ENCODE results near the gene PLEKHM2. TPM values are rescaled to one million over a fixed set of nuclear protein-coding genes. Genes with fewer than 3 reads are reported as not detected.
A peak's percentile ranks its signal among the peaks of the same experiment; 100 is the strongest.

Gene PLEKHM2
- total and polyA plus RNA-seq, 5 donors from 2014 or later, result 3.2 to 71.8 (median 4.2) TPM

GRCh38 chr1:15738416-15739113 is 54.4 kb downstream of the PLEKHM2 start:
- H3K27ac Mint-ChIP-seq, result peak overlapping the region in 2 of 3 donors; percentile 68 to 81
- Histone ChIP-seq H3K9me3 (ENCODE audit: control insufficient read depth in 2 of 2, low read length in 2 of 2) (no peaks in the 10 kb centered on the region), H3K36me3 (ENCODE audit: control insufficient read depth, insufficient read depth, low read length) (no peaks in the 10 kb centered on the region), H3K4me3 (ENCODE audit: low read depth, low read length) (no peak overlapping the region), H3K27ac (ENCODE audit: insufficient read depth, low read length, poor library complexity, severe bottlenecking) (no peak overlapping the region), H3K4me1 (ENCODE audit: control insufficient read depth, insufficient read depth, low read length, poor library complexity, severe bottlenecking) (peaks cover 4% of the 10 kb centered on the region), H3K27me3 (ENCODE audit: control insufficient read depth, insufficient read depth, low read length) (no peaks in the 10 kb centered on the region)
- no peaks in the 10 kb centered on the region for H3K9me3 Mint-ChIP-seq
- ATAC-seq (ENCODE audit: low read depth in 2 of 2) (no peak), DNase-seq (no peak)
- peaks cover 0 to 5% (median 0%) of the 10 kb centered on the region in 4 donors for H3K4me1 Mint-ChIP-seq
- no peaks in the 10 kb centered on the region for H3K36me3 Mint-ChIP-seq
- no peak overlapping the region for H3K4me3 Mint-ChIP-seq
- H3K27me3 Mint-ChIP-seq, result no peaks in the 10 kb centered on the region

DNA sequence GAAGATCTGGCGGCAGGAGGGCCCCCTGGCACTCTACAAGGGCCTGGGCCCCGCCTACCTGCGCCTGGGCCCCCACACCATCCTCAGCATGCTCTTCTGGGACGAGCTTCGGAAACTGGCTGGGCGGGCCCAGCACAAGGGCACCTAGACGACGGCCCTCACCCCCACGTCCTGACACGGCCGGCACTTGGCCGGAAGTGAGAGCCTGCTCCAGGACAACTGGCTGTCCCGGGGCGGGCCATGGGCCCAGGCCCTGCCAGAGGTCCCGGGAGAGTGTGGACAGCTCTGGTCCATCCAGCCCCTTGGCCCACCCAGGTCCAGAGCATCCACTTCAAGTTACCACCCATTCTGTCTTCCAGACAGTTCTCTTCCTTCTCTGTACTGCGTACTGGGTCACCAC is 55.1 kb downstream of the PLEKHM2 start:
- H3K27ac Mint-ChIP-seq, result peak overlapping the region in 1 of 3 donors; percentile 81

DNA sequence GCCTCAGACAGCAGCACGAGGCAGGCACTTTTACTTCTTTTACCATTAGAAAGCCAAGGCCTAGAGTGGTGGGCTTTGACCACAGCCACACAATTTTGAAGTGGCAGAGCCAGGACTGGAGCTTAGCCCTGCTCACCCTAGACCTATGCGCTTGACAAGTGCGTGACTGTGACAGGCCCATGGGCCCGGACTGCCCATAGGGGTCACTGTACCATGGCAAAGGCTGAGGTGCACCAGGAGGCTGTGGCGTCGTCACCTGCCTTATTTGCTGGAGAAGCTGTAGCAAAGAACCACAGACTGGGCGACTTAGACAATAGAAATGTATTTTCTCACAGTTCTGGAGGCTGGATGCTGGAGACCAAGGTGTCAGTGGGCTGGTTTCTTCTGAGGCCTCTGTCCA is 55.6 kb downstream of the PLEKHM2 start:
- H3K4me1 Mint-ChIP-seq, result peaks cover 0 to 5% (median 0%) of the 10 kb centered on the region in 4 donors
- H3K27me3 ChIP-seq (ENCODE audit: control insufficient read depth, insufficient read depth, low read length), result no peaks in the 10 kb centered on the region
- no peaks in the 10 kb centered on the region for H3K36me3 ChIP-seq (ENCODE audit: control insufficient read depth, insufficient read depth, low read length)
- no peaks in the 10 kb centered on the region for H3K36me3 Mint-ChIP-seq
- H3K9me3 ChIP-seq (ENCODE audit: control insufficient read depth in 2 of 2, low read length in 2 of 2), result no peaks in the 10 kb centered on the region
- peaks cover 4% of the 10 kb centered on the region for H3K4me1 ChIP-seq (ENCODE audit: control insufficient read depth, insufficient read depth, low read length, poor library complexity, severe bottlenecking)
- no peak overlapping the region for H3K27ac ChIP-seq (ENCODE audit: insufficient read depth, low read length, poor library complexity, severe bottlenecking)
- no peaks in the 10 kb centered on the region for H3K9me3 Mint-ChIP-seq
- H3K27ac Mint-ChIP-seq, result peak overlapping the region in 1 of 3 donors; percentile 66
- H3K4me3 ChIP-seq (ENCODE audit: low read depth, low read length), result no peak overlapping the region
- DNase-seq (no peak), ATAC-seq (ENCODE audit: low read depth in 2 of 2) (no peak)
- H3K4me3 Mint-ChIP-seq, result no peak overlapping the region
- no peaks in the 10 kb centered on the region for H3K27me3 Mint-ChIP-seq

More for the DNA sequence above, 55.1 kb downstream of the PLEKHM2 start:
- no peaks in the 10 kb centered on the region for H3K9me3 ChIP-seq (ENCODE audit: control insufficient read depth in 2 of 2, low read length in 2 of 2)
- ATAC-seq (ENCODE audit: low read depth in 2 of 2) (no peak), DNase-seq (no peak)
- H3K4me1 ChIP-seq (ENCODE audit: control insufficient read depth, insufficient read depth, low read length, poor library complexity, severe bottlenecking), result peaks cover 4% of the 10 kb centered on the region
- H3K4me1 Mint-ChIP-seq, result peaks cover 0 to 5% (median 0%) of the 10 kb centered on the region in 4 donors
- H3K27ac ChIP-seq (ENCODE audit: insufficient read depth, low read length, poor library complexity, severe bottlenecking), result no peak overlapping the region
- no peaks in the 10 kb centered on the region for H3K9me3 Mint-ChIP-seq
- H3K27me3 Mint-ChIP-seq, result no peaks in the 10 kb centered on the region
- H3K27me3 ChIP-seq (ENCODE audit: control insufficient read depth, insufficient read depth, low read length), result no peaks in the 10 kb centered on the region
- no peaks in the 10 kb centered on the region for H3K36me3 ChIP-seq (ENCODE audit: control insufficient read depth, insufficient read depth, low read length)
- H3K36me3 Mint-ChIP-seq, result no peaks in the 10 kb centered on the region
- no peak overlapping the region for H3K4me3 ChIP-seq (ENCODE audit: low read depth, low read length)
- no peak overlapping the region for H3K4me3 Mint-ChIP-seq

- no peaks in the 10 kb centered on the region for H3K27me3 Mint-ChIP-seq
- DNase-seq (peak; percentile 43 to 73 (median 59)), ATAC-seq (ENCODE audit: low read depth in 2 of 2) (peak; percentile 77 to 78)
- Histone ChIP-seq H3K9me3 (ENCODE audit: control insufficient read depth in 2 of 2, low read length in 2 of 2) (no peaks in the 10 kb centered on the region), H3K4me3 (ENCODE audit: low read depth, low read length) (no peak overlapping the region), H3K4me1 (ENCODE audit: control insufficient read depth, insufficient read depth, low read length, poor library complexity, severe bottlenecking) (peaks cover 4% of the 10 kb centered on the region), H3K36me3 (ENCODE audit: control insufficient read depth, insufficient read depth, low read length) (no peaks in the 10 kb centered on the region), H3K27me3 (ENCODE audit: control insufficient read depth, insufficient read depth, low read length) (no peaks in the 10 kb centered on the region), H3K27ac (ENCODE audit: insufficient read depth, low read length, poor library complexity, severe bottlenecking) (no peak overlapping the region)
- peaks cover 0 to 5% (median 0%) of the 10 kb centered on the region in 4 donors for H3K4me1 Mint-ChIP-seq
- H3K9me3 Mint-ChIP-seq, result no peaks in the 10 kb centered on the region
- H3K27ac Mint-ChIP-seq, result no peak overlapping the region
- H3K36me3 Mint-ChIP-seq, result no peaks in the 10 kb centered on the region
- peak overlapping the region in 1 of 4 donors; percentile 33 for H3K4me3 Mint-ChIP-seq
Measured at GRCh38 chr1:15740924-15741850, 57.1 kb downstream of the PLEKHM2 start.

DNA sequence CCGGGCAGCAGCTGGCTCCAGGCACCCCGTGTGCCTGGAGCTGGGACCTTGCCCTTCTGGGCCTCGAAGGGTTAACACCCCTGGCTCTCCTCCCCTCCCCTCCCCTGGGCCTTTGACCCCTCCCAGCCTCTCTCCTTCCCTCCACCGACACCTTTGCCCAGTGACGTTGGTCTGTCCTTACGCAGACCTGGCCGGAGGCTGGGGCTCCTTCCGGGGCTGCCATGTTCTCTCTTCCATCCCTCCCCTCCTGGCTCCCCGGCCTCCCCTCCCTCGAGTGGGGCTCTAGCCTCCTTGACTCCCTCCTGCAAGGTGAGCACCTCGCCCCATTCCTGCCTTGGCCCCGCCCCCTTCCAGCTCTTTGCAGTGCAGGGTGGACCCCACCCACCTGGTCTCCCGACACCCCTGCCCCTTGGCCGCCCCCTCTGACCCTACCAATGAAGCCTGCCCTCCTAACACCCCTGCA is 58.2 kb downstream of the PLEKHM2 start, which contains the start of gene TMEM82:
Gene TMEM82, plus strand, starts transcription at position 161 of the 463 bp plus-strand sequence. Its CDS starts 61 bp downstream, at position 222.
- Histone ChIP-seq H3K4me1 (ENCODE audit: control insufficient read depth, insufficient read depth, low read length, poor library complexity, severe bottlenecking) (peaks cover 4% of the 10 kb centered on the region), H3K4me3 (ENCODE audit: low read depth, low read length) (no peak within 1 kb of the TSS), H3K27ac (ENCODE audit: insufficient read depth, low read length, poor library complexity, severe bottlenecking) (no peak within 1 kb of the TSS), H3K36me3 (ENCODE audit: control insufficient read depth, insufficient read depth, low read length) (no peaks in the 10 kb centered on the region), H3K27me3 (ENCODE audit: control insufficient read depth, insufficient read depth, low read length) (no peaks in the 10 kb centered on the region), H3K9me3 (ENCODE audit: control insufficient read depth in 2 of 2, low read length in 2 of 2) (no peaks in the 10 kb centered on the region)
- ATAC-seq (ENCODE audit: low read depth in 2 of 2) (no peak), DNase-seq (no peak)
- no peak within 1 kb of the TSS for H3K27ac Mint-ChIP-seq
- H3K9me3 Mint-ChIP-seq, result no peaks in the 10 kb centered on the region
- peak within 1 kb of the TSS in 1 of 4 donors; percentile 33 for H3K4me3 Mint-ChIP-seq
- no peaks in the 10 kb centered on the region for H3K27me3 Mint-ChIP-seq
- no peaks in the 10 kb centered on the region for H3K36me3 Mint-ChIP-seq
- H3K4me1 Mint-ChIP-seq, result peaks cover 0 to 5% (median 0%) of the 10 kb centered on the region in 4 donors

DNA sequence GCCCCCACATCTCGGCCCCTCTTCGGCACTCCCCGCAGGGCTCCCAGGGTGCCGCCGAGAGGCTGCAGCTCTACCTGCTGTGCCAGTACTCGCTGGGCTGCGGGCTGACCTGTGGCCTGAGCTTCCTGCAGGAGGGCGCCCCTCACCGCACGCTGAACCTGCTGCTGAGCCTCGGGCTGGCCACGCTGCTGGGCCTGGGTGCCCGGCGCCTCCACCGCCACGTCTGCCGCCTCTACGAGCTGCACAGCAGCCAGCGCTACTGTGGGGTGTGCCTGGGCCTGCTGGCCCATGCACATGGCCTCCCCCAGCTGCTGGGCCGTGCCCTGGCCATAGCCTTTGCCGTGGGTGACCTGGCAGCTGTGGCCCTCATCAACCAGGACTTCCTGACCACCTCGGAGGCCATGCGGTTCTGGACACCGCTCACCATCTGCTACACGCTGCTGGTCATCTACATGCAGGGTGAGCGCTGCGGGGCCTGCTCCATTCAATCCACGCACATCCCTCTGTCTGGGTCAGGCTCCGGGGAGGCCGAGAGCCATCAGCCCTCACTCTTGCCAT is 60.1 kb downstream of the PLEKHM2 start:
- peaks cover 0 to 5% (median 0%) of the 10 kb centered on the region in 4 donors for H3K4me1 Mint-ChIP-seq
- no peak overlapping the region for H3K27ac Mint-ChIP-seq
- no peaks in the 10 kb centered on the region for H3K27me3 Mint-ChIP-seq
- no peak for DNase-seq
- Histone ChIP-seq H3K36me3 (ENCODE audit: control insufficient read depth, insufficient read depth, low read length) (no peaks in the 10 kb centered on the region), H3K27me3 (ENCODE audit: control insufficient read depth, insufficient read depth, low read length) (no peaks in the 10 kb centered on the region), H3K9me3 (ENCODE audit: control insufficient read depth in 2 of 2, low read length in 2 of 2) (no peaks in the 10 kb centered on the region), H3K27ac (ENCODE audit: insufficient read depth, low read length, poor library complexity, severe bottlenecking) (no peak overlapping the region), H3K4me1 (ENCODE audit: control insufficient read depth, insufficient read depth, low read length, poor library complexity, severe bottlenecking) (peaks cover 4% of the 10 kb centered on the region), H3K4me3 (ENCODE audit: low read depth, low read length) (no peak overlapping the region)
- ATAC-seq (ENCODE audit: low read depth in 2 of 2), result no peak
- no peaks in the 10 kb centered on the region for H3K9me3 Mint-ChIP-seq
- H3K4me3 Mint-ChIP-seq, result no peak overlapping the region
- no peaks in the 10 kb centered on the region for H3K36me3 Mint-ChIP-seq

DNA sequence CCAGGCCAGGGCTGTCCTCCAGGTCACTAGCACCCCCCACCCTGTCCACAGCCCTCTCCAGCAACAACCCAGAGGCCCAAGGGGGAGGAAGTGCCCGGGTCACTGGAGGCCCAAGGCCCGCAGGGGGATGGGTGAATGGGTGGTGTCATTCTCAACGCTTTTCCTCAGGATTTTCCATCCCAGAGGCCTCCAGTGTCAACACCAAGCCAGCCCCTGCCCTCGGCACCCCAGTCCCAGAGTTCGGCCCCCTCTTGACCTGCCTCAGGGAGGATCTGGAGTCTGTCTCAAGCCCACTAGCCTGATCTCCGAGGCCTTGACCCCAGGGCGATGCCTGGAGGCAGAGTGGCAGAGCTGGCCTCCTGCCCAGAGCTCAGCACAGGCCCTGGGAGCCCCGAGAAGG is 63.3 kb downstream of the PLEKHM2 start:
- Histone ChIP-seq H3K36me3 (ENCODE audit: control insufficient read depth, insufficient read depth, low read length) (no peaks in the 10 kb centered on the region), H3K9me3 (ENCODE audit: control insufficient read depth in 2 of 2, low read length in 2 of 2) (no peaks in the 10 kb centered on the region), H3K4me3 (ENCODE audit: low read depth, low read length) (no peak overlapping the region), H3K4me1 (ENCODE audit: control insufficient read depth, insufficient read depth, low read length, poor library complexity, severe bottlenecking) (no peaks in the 10 kb centered on the region), H3K27ac (ENCODE audit: insufficient read depth, low read length, poor library complexity, severe bottlenecking) (no peak overlapping the region), H3K27me3 (ENCODE audit: control insufficient read depth, insufficient read depth, low read length) (no peaks in the 10 kb centered on the region)
- ATAC-seq (ENCODE audit: low read depth in 2 of 2), result no peak
- Mint-ChIP-seq H3K36me3 (no peaks in the 10 kb centered on the region), H3K9me3 (peaks cover 0 to 2% (median 0%) of the 10 kb centered on the region in 7 donors), H3K4me3 (no peak overlapping the region), H3K27me3 (no peaks in the 10 kb centered on the region), H3K4me1 (no peaks in the 10 kb centered on the region), H3K27ac (peak overlapping the region in 1 of 3 donors; percentile 26)
- DNase-seq, result no peak

All from CD4-positive, CD25-positive, alpha-beta regulatory T cell (primary cell).